Osteocyte (in vitro differentiated cells): Measurements from ENCODE around the gene ARSB. TPM values are rescaled to one million over a fixed set of nuclear protein-coding genes. Genes with fewer than 3 reads are reported as not detected.

Experiments used
- DNase-seq: peaks from one replicate; pipeline ENCODE4 v3.0.0; 2021; ENCODE audit warnings: mixed read lengths; ENCODE audit not compliant: unreplicated experiment; ENCODE audit errors: extremely low spot score
- H3K27ac Mint-ChIP-seq: one replicate; pipeline ENCODE4 v1.8.0; 2021; ENCODE audit warnings: mild to moderate bottlenecking, mixed read lengths; ENCODE audit not compliant: unreplicated experiment
- H3K27me3 Mint-ChIP-seq: one replicate; pipeline ENCODE4 v1.8.0; 2021; ENCODE audit warnings: mixed read lengths; ENCODE audit not compliant: unreplicated experiment
- H3K36me3 Mint-ChIP-seq: one replicate; pipeline ENCODE4 v1.8.0; 2021; ENCODE audit warnings: mixed read lengths; ENCODE audit not compliant: unreplicated experiment
- H3K4me1 Mint-ChIP-seq: one replicate; pipeline ENCODE4 v1.8.0; 2021; ENCODE audit warnings: mixed read lengths; ENCODE audit not compliant: unreplicated experiment
- H3K4me3 Mint-ChIP-seq: one replicate; pipeline ENCODE4 v1.8.0; 2021; ENCODE audit warnings: mild to moderate bottlenecking, moderate library complexity, mixed read lengths; ENCODE audit not compliant: unreplicated experiment
- H3K9me3 Mint-ChIP-seq: one replicate; pipeline ENCODE4 v1.8.0; 2021; ENCODE audit warnings: mixed read lengths; ENCODE audit not compliant: unreplicated experiment
- total RNA-seq: library from RNA; stranded (reverse); gene quantifications from 2 replicates; pipeline ENCODE4 v1.2.1, GENCODE V29; 2021
- TF ChIP-seq, protein P1 (sequence below): fragments of 200-600 bp; sonication (generic); IDR thresholded peaks from 2 replicates; pipeline ENCODE4 v1.5.0; 2021; ENCODE audit warnings: antibody characterized with exemption, mild to moderate bottlenecking, moderate library complexity

ARSB gene
- total RNA-seq, 1 donor from 2014 or later, result 34.9 TPM

DNA sequence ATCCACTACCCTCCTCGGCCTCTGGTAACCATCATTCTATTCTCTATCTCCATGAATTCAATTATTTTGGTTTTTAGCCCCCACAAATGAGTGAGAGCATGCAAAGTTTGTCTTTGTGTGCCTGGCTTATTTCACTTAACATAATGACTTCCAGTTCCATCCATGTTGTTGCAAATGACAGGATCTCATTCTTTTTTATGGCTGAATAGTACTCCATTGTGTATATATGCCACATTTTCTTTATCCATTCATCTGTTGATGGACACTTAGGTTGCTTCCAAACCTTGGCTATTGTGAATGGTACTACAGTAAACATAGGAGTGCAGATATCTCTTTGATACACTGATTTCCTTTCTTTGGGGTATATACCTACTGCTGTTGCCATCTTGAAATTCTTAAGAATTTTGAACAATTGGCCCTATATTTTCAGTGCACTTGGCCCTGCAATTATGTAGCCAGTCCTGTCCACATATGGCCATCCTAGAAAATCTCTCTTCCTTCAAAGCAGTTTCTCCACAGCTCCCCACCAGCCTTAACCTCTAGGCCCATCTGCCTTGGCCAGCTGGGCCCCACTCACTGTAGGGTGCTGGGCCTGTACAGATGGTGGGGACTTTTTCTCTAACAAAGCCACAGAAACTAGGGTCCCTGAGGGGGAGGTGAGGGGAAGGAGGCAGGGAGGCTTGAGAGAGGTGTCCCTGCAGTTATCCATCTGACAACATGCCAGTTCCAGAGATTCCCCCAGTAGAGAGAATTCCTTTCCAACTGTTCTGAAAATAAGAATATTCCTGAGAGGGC, 254.6 kb downstream of the ARSB start:
- Mint-ChIP-seq H3K4me1 (peaks cover 19% of the 10 kb centered on the region), H3K4me3 (no peak overlapping the region), H3K36me3 (no peaks in the 10 kb centered on the region), H3K27ac (no peak overlapping the region), H3K9me3 (peaks cover 8% of the 10 kb centered on the region), H3K27me3 (no peaks in the 10 kb centered on the region)
- no peak for DNase-seq
- TF ChIP-seq, protein P1, sequence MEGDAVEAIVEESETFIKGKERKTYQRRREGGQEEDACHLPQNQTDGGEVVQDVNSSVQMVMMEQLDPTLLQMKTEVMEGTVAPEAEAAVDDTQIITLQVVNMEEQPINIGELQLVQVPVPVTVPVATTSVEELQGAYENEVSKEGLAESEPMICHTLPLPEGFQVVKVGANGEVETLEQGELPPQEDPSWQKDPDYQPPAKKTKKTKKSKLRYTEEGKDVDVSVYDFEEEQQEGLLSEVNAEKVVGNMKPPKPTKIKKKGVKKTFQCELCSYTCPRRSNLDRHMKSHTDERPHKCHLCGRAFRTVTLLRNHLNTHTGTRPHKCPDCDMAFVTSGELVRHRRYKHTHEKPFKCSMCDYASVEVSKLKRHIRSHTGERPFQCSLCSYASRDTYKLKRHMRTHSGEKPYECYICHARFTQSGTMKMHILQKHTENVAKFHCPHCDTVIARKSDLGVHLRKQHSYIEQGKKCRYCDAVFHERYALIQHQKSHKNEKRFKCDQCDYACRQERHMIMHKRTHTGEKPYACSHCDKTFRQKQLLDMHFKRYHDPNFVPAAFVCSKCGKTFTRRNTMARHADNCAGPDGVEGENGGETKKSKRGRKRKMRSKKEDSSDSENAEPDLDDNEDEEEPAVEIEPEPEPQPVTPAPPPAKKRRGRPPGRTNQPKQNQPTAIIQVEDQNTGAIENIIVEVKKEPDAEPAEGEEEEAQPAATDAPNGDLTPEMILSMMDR, result no peak

DNA sequence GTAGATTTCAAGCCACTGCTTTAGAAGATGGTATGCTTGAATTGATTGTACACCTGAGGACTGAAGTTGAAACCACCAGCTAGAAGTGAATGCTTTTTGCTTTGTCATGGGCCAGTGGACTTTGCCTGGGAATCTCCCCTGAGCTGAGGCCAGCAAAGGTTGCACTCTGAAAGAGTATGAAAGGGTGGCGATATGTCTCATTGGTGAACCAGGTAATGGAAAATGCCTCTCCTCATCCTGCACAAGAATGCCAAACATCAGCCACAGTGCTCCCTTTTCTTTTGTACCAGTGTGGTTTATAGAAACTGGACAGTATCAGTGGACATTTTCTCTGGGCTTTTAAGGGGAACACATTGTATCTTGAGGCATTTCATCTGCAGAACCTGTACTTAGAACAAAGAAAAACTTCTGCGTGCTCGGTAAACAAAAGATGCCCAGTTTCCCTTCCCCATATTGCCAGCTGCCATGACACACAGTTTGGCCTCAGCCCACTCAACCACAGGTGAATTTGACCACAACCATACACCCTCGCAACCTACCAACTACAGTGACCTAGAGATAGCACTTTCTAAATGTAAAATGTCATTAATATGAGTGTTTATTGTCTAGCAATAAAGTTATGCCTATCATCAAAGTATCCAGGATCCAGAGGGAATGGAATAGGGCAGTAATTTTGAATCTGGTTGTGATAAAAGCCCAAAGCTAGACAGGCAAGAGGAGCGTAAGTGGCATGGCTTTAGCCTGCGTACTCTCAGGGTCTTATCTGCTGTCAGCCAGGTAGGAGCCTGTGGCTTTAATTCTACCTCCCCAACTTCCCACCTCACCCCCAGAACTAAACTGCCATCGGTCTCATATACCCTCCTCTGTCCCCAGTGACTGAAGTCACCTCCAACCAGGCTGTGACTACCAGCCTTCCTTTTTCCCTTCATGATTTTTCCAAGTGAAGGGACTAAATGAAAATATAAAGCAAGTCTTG, 257.0 kb downstream of the ARSB start:
- Mint-ChIP-seq H3K4me1 (peaks cover 14% of the 10 kb centered on the region), H3K27ac (no peak overlapping the region), H3K4me3 (no peak overlapping the region), H3K9me3 (peaks cover 8% of the 10 kb centered on the region), H3K36me3 (no peaks in the 10 kb centered on the region), H3K27me3 (no peaks in the 10 kb centered on the region)
- DNase-seq, result no peak
- TF ChIP-seq, protein P1, result no peak

Other genes starting within 250 kb of the ARSB start
- 1.1 and 2.4 TPM in 2 replicates for gene DMGDH, start 84.4 kb upstream of the ARSB start, total RNA-seq
- not detected in 2 replicates for gene BHMT2, start 84.5 kb upstream of the ARSB start, total RNA-seq
- not detected in 2 replicates for gene BHMT, start 126.5 kb upstream of the ARSB start, total RNA-seq